ENCODE measurements around the gene TSPAN10.

Gene TSPAN10

GRCh38 chr17:81593105-81593871, 43.7 kb upstream of the TSPAN10 start:
- Histone ChIP-seq H3K27me3 (ENCODE audit: control insufficient read depth in 3 of 3, insufficient read depth in 3 of 3, low read depth in 1 of 3, low read length in 3 of 3) (no peaks in the 10 kb centered on the region), H3K9me3 (replicated peaks in 1 of 2; ENCODE audit: control insufficient read depth in 2 of 2, insufficient read depth in 1 of 2, low read depth in 1 of 2, low read length in 2 of 2) (no peaks in the 10 kb centered on the region), H3K4me2 (ENCODE audit: insufficient read depth, low read length, poor library complexity, severe bottlenecking) (no peak overlapping the region), H3K14ac (ENCODE audit: low read length) (no peak overlapping the region), H2BK15ac (ENCODE audit: low read length) (no peak overlapping the region), H2AFZ (ENCODE audit: low read length) (no peak overlapping the region), H3K4me3 (ENCODE audit: low read length in 2 of 2) (no peak overlapping the region), H3K18ac (ENCODE audit: low read length) (no peak overlapping the region), H3K4ac (ENCODE audit: low read length) (no peak overlapping the region), H3K23ac (ENCODE audit: low read depth, low read length, poor library complexity) (no peak overlapping the region), H3K27ac (replicated peaks; ENCODE audit: low read length) (no peak overlapping the region), H4K91ac (ENCODE audit: low read depth, low read length, poor library complexity) (no peak overlapping the region), H3K36me3 (replicated peaks in 1 of 2; ENCODE audit: control insufficient read depth in 2 of 2, insufficient read depth in 2 of 2, low read length in 2 of 2) (peaks cover 44 to 95% of the 10 kb centered on the region in 2 donors), H3K9ac (ENCODE audit: low read depth, low read length, poor library complexity) (no peak overlapping the region), H2BK120ac (ENCODE audit: low read depth, low read length) (no peak overlapping the region), H4K8ac (ENCODE audit: low read depth, low read length) (no peak overlapping the region), H3K79me1 (ENCODE audit: low read depth, low read length) (peaks cover 3% of the 10 kb centered on the region), H3K4me1 (ENCODE audit: control insufficient read depth in 2 of 2, insufficient read depth in 1 of 2, low read depth in 1 of 2, low read length in 2 of 2) (no peaks in the 10 kb centered on the region), H2BK12ac (ENCODE audit: low read length) (no peak overlapping the region), H2BK5ac (ENCODE audit: low read length) (no peak overlapping the region), H2AK5ac (ENCODE audit: low read depth, low read length) (no peak overlapping the region)
- no CpG with 5 or more reads among the region's 11 CpGs for WGBS, 2 donors (ENCODE audit: extremely low coverage in 2 of 2, insufficient read length in 2 of 2, insufficient replicate concordance in 1 of 2)
- DNase-seq (ENCODE audit: low spot score) = no peak

- Histone ChIP-seq H2BK15ac (ENCODE audit: low read length) (no peak overlapping the region), H3K9me3 (replicated peaks in 1 of 2; ENCODE audit: control insufficient read depth in 2 of 2, insufficient read depth in 1 of 2, low read depth in 1 of 2, low read length in 2 of 2) (no peaks in the 10 kb centered on the region), H2AFZ (ENCODE audit: low read length) (no peak overlapping the region), H3K23ac (ENCODE audit: low read depth, low read length, poor library complexity) (no peak overlapping the region), H3K4ac (ENCODE audit: low read length) (no peak overlapping the region), H2BK120ac (ENCODE audit: low read depth, low read length) (no peak overlapping the region), H3K36me3 (replicated peaks in 1 of 2; ENCODE audit: control insufficient read depth in 2 of 2, insufficient read depth in 2 of 2, low read length in 2 of 2) (peaks cover 40 to 93% of the 10 kb centered on the region in 2 donors), H2BK12ac (ENCODE audit: low read length) (no peak overlapping the region), H3K4me1 (ENCODE audit: control insufficient read depth in 2 of 2, insufficient read depth in 1 of 2, low read depth in 1 of 2, low read length in 2 of 2) (no peaks in the 10 kb centered on the region), H2AK5ac (ENCODE audit: low read depth, low read length) (no peak overlapping the region), H2BK5ac (ENCODE audit: low read length) (no peak overlapping the region), H4K91ac (ENCODE audit: low read depth, low read length, poor library complexity) (no peak overlapping the region), H3K4me3 (ENCODE audit: low read length in 2 of 2) (no peak overlapping the region), H3K27ac (replicated peaks; ENCODE audit: low read length) (no peak overlapping the region), H3K27me3 (ENCODE audit: control insufficient read depth in 3 of 3, insufficient read depth in 3 of 3, low read depth in 1 of 3, low read length in 3 of 3) (no peaks in the 10 kb centered on the region), H3K79me1 (ENCODE audit: low read depth, low read length) (peaks cover 3% of the 10 kb centered on the region), H3K9ac (ENCODE audit: low read depth, low read length, poor library complexity) (no peak overlapping the region), H3K18ac (ENCODE audit: low read length) (no peak overlapping the region), H3K4me2 (ENCODE audit: insufficient read depth, low read length, poor library complexity, severe bottlenecking) (no peak overlapping the region), H4K8ac (ENCODE audit: low read depth, low read length) (no peak overlapping the region), H3K14ac (ENCODE audit: low read length) (no peak overlapping the region)
- no CpG with 5 or more reads among the region's 10 CpGs for WGBS, 2 donors (ENCODE audit: extremely low coverage in 2 of 2, insufficient read length in 2 of 2, insufficient replicate concordance in 1 of 2)
- no peak for DNase-seq (ENCODE audit: low spot score)
Measured at GRCh38 chr17:81599719-81600486, 37.1 kb upstream of the TSPAN10 start.

GRCh38 chr17:81601525-81602120, 35.4 kb upstream of the TSPAN10 start:
- H4K8ac ChIP-seq (ENCODE audit: low read depth, low read length) = no peak overlapping the region
- no peaks in the 10 kb centered on the region for H3K27me3 ChIP-seq (ENCODE audit: control insufficient read depth in 3 of 3, insufficient read depth in 3 of 3, low read depth in 1 of 3, low read length in 3 of 3)
- H3K9me3 ChIP-seq (replicated peaks in 1 of 2; ENCODE audit: control insufficient read depth in 2 of 2, insufficient read depth in 1 of 2, low read depth in 1 of 2, low read length in 2 of 2) = no peaks in the 10 kb centered on the region
- no peak overlapping the region for H2BK15ac ChIP-seq (ENCODE audit: low read length)
- peaks cover 3% of the 10 kb centered on the region for H3K79me1 ChIP-seq (ENCODE audit: low read depth, low read length)
- no peak overlapping the region for H3K4me2 ChIP-seq (ENCODE audit: insufficient read depth, low read length, poor library complexity, severe bottlenecking)
- H3K4me3 ChIP-seq (ENCODE audit: low read length in 2 of 2) = no peak overlapping the region
- peak; percentile 55 for DNase-seq (ENCODE audit: low spot score)
- H3K36me3 ChIP-seq (replicated peaks in 1 of 2; ENCODE audit: control insufficient read depth in 2 of 2, insufficient read depth in 2 of 2, low read length in 2 of 2) = peaks cover 38 to 92% of the 10 kb centered on the region in 2 donors
- H3K9ac ChIP-seq (ENCODE audit: low read depth, low read length, poor library complexity) = no peak overlapping the region
- H4K91ac ChIP-seq (ENCODE audit: low read depth, low read length, poor library complexity) = no peak overlapping the region
- no peak overlapping the region for H3K4ac ChIP-seq (ENCODE audit: low read length)
- no peak overlapping the region for H3K23ac ChIP-seq (ENCODE audit: low read depth, low read length, poor library complexity)
- H3K18ac ChIP-seq (ENCODE audit: low read length) = no peak overlapping the region
- no peak overlapping the region for H2AFZ ChIP-seq (ENCODE audit: low read length)
- no peak overlapping the region for H2BK5ac ChIP-seq (ENCODE audit: low read length)
- H2AK5ac ChIP-seq (ENCODE audit: low read depth, low read length) = no peak overlapping the region
- no peak overlapping the region for H3K27ac ChIP-seq (replicated peaks; ENCODE audit: low read length)
- no peaks in the 10 kb centered on the region for H3K4me1 ChIP-seq (ENCODE audit: control insufficient read depth in 2 of 2, insufficient read depth in 1 of 2, low read depth in 1 of 2, low read length in 2 of 2)
- no peak overlapping the region for H2BK12ac ChIP-seq (ENCODE audit: low read length)
- H3K14ac ChIP-seq (ENCODE audit: low read length) = no peak overlapping the region
- no peak overlapping the region for H2BK120ac ChIP-seq (ENCODE audit: low read depth, low read length)
- WGBS, 2 donors (ENCODE audit: extremely low coverage in 2 of 2, insufficient read length in 2 of 2, insufficient replicate concordance in 1 of 2) = no CpG with 5 or more reads among the region's 9 CpGs
